ENCODE results near the gene NME1. TPM values are rescaled to one million over a fixed set of nuclear protein-coding genes. Genes with fewer than 3 reads are reported as not detected.
A peak's percentile ranks its signal among the peaks of the same experiment; 100 is the strongest.

Gene NME1
- polyA plus RNA-seq, 1 experiment: 178 TPM

GRCh38 chr17:51152766-51153209 is 571 bp upstream of the NME1 start:
- ChIA-PET POLR2A (no interaction called here), CTCF (interaction anchor here (0.6 to 2.8 kb wide), 37 partner anchors 9 to 603 kb away, joined by 3 to 78 read pairs (median 4); partner anchors contain the start of gene SPAG9)
- peaks cover 1% of the 10 kb centered on the region; the same call in 1 of the 2 replicates for H3K36me3 ChIP-seq (ENCODE audit: control insufficient read depth, insufficient read depth, low read length)
- no peak for TF ChIP-seq CTCF (IDR thresholded peaks at IDR 0.05; ENCODE audit: insufficient read depth, low read depth, low read length)
- H3K4me3 ChIP-seq (ENCODE audit: low read depth, low read length): peak overlapping the region; percentile 24
- no peaks in the 10 kb centered on the region for H3K27me3 ChIP-seq (ENCODE audit: control insufficient read depth, insufficient read depth, low read length)
- DNase-seq (ENCODE audit: low read depth): no peak

- ChIA-PET POLR2A (no interaction called here), CTCF (interaction anchor here (1.0 to 2.3 kb wide), 7 partner anchors 9 to 288 kb away, joined by 3 to 78 read pairs (median 4); partner anchors contain the start of genes NME2 and TOB1)
- no peaks in the 10 kb centered on the region for H3K27me3 ChIP-seq (ENCODE audit: control insufficient read depth, insufficient read depth, low read length)
- peaks cover 1% of the 10 kb centered on the region; the same call in 1 of the 2 replicates for H3K36me3 ChIP-seq (ENCODE audit: control insufficient read depth, insufficient read depth, low read length)
- TF ChIP-seq CTCF (IDR thresholded peaks at IDR 0.05; ENCODE audit: insufficient read depth, low read depth, low read length): no peak
- no peak for DNase-seq (ENCODE audit: low read depth)
- peak overlapping the region; percentile 80 for H3K4me3 ChIP-seq (ENCODE audit: low read depth, low read length)
These were observed 817 bp downstream of the NME1 start for GRCh38 chr17:51154176-51154575.

GRCh38 chr17:51155416-51155815 is 2.1 kb downstream of the NME1 start:
- no peak for DNase-seq (ENCODE audit: low read depth)
- Histone ChIP-seq H3K36me3 (ENCODE audit: control insufficient read depth, insufficient read depth, low read length) (peaks cover 6% of the 10 kb centered on the region; the same call in 1 of the 2 replicates), H3K27me3 (ENCODE audit: control insufficient read depth, insufficient read depth, low read length) (no peaks in the 10 kb centered on the region), H3K4me3 (ENCODE audit: low read depth, low read length) (no peak overlapping the region)
- ChIA-PET POLR2A (no interaction called here), CTCF (interaction anchor here (1.3 kb wide), 1 partner anchor 11 kb away, joined by 3 read pairs; the partner anchor contains the start of gene NME2)
- TF ChIP-seq CTCF (IDR thresholded peaks at IDR 0.05; ENCODE audit: insufficient read depth, low read depth, low read length): no peak

GRCh38 chr17:51159604-51160003 is 6.2 kb downstream of the NME1 start:
- POLR2A ChIA-PET: no interaction called here

GRCh38 chr17:51161541-51161940 is 8.2 kb downstream of the NME1 start:
- Histone ChIP-seq H3K36me3 (ENCODE audit: control insufficient read depth, insufficient read depth, low read length) (peaks cover 7% of the 10 kb centered on the region), H3K4me3 (ENCODE audit: low read depth, low read length) (no peak overlapping the region), H3K27me3 (ENCODE audit: control insufficient read depth, insufficient read depth, low read length) (no peaks in the 10 kb centered on the region)
- ChIA-PET CTCF (interaction anchor here (0.7 to 1.2 kb wide), 3 partner anchors 8 to 160 kb away, joined by 3 read pairs; partner anchors contain the start of gene NME1), POLR2A (no interaction called here)
- TF ChIP-seq CTCF (IDR thresholded peaks at IDR 0.05; ENCODE audit: insufficient read depth, low read depth, low read length): no peak
- DNase-seq (ENCODE audit: low read depth): no peak

More at GRCh38 chr17:51159604-51160003, 6.2 kb downstream of the NME1 start:
- no peak for DNase-seq (ENCODE audit: low read depth)
- H3K4me3 ChIP-seq (ENCODE audit: low read depth, low read length): no peak overlapping the region
- CTCF ChIA-PET: no interaction called here
- peaks cover 7% of the 10 kb centered on the region for H3K36me3 ChIP-seq (ENCODE audit: control insufficient read depth, insufficient read depth, low read length)
- H3K27me3 ChIP-seq (ENCODE audit: control insufficient read depth, insufficient read depth, low read length): no peaks in the 10 kb centered on the region
- TF ChIP-seq CTCF (IDR thresholded peaks at IDR 0.05; ENCODE audit: insufficient read depth, low read depth, low read length): no peak
